Suppressor macrophage (primary cell): ENCODE results near the gene FOXN3.

Experiments
- DNase-seq, 4 experiments: peaks; one replicate each; pipeline ENCODE4 v3.0.0-alpha.2; 2020 to 2022

The FOXN3 gene

GRCh38 chr14:89430391-89431236 lies 13.6 kb upstream of the FOXN3 start:
- peak; percentile 55 to 84 (median 69) for DNase-seq

- DNase-seq, result peak in 3 of 4 experiments; percentile 50 to 62 (median 55)
Measured at GRCh38 chr14:89429199-89430181, 12.5 kb upstream of the FOXN3 start.

GRCh38 chr14:89428546-89429198 lies 11.6 kb upstream of the FOXN3 start:
- no peak for DNase-seq

GRCh38 chr14:89428173-89428523 lies 11.1 kb upstream of the FOXN3 start:
- no peak for DNase-seq

GRCh38 chr14:89427426-89428172 lies 10.6 kb upstream of the FOXN3 start:
- DNase-seq, result no peak

GRCh38 chr14:89425931-89426330 lies 8.9 kb upstream of the FOXN3 start:
- DNase-seq, result peak in 2 of 4 experiments; percentile 29 to 55

GRCh38 chr14:89424241-89424640 lies 7.2 kb upstream of the FOXN3 start:
- no peak for DNase-seq

GRCh38 chr14:89422952-89423345 lies 5.9 kb upstream of the FOXN3 start:
- no peak for DNase-seq

GRCh38 chr14:89422181-89422951 lies 5.3 kb upstream of the FOXN3 start:
- DNase-seq, result no peak

- DNase-seq, result no peak
Measured at GRCh38 chr14:89420502-89420901, 3.5 kb upstream of the FOXN3 start.

GRCh38 chr14:89419973-89420482 lies 3.0 kb upstream of the FOXN3 start:
- no peak for DNase-seq

- peak; percentile 40 to 65 (median 59) for DNase-seq
Measured at GRCh38 chr14:89418976-89419375, 1.9 kb upstream of the FOXN3 start.

GRCh38 chr14:89418452-89418851 lies 1.4 kb upstream of the FOXN3 start:
- DNase-seq, result no peak

GRCh38 chr14:89417465-89418225 lies 612 bp upstream of the FOXN3 start:
- peak; percentile 49 to 72 (median 70) for DNase-seq

- peak; percentile 97 to 99 (median 98) for DNase-seq
Measured at GRCh38 chr14:89416002-89416995, 734 bp downstream of the FOXN3 start.

- no peak for DNase-seq
Measured at GRCh38 chr14:89415159-89415558, 1.9 kb downstream of the FOXN3 start.

- no peak for DNase-seq
Measured at GRCh38 chr14:89411976-89412375, 5.1 kb downstream of the FOXN3 start.

- peak in 3 of 4 experiments; percentile 33 to 48 (median 35) for DNase-seq
Measured at GRCh38 chr14:89409961-89410360, 7.1 kb downstream of the FOXN3 start.
